ENCODE measurements around the gene STARD13.

Gene STARD13

GRCh38 chr13:33316890-33317289 is 31.3 kb upstream of the STARD13 start:
- Histone ChIP-seq H3K27me3 (ENCODE audit: insufficient read depth, insufficient read length) (no peaks in the 10 kb centered on the region), H3K9me3 (ENCODE audit: insufficient read depth, low read length) (no peaks in the 10 kb centered on the region), H3K36me3 (ENCODE audit: insufficient read depth, insufficient read length, low read length) (no peaks in the 10 kb centered on the region), H3K9ac (ENCODE audit: insufficient read length, low read depth) (no peak overlapping the region), H3K4me3 (ENCODE audit: insufficient read length, low read depth) (no peak overlapping the region), H3K4me1 (ENCODE audit: insufficient read depth, insufficient read length) (no peaks in the 10 kb centered on the region)
- DNase-seq (ENCODE audit: low read depth, low spot score) = no peak
- TF ChIP-seq SUZ12 (IDR thresholded peaks at IDR 0.05; ENCODE audit: extremely low read depth, insufficient read depth, insufficient read length) (no peak), YY1 (IDR thresholded peaks at IDR 0.05; ENCODE audit: insufficient read depth, insufficient read length) (no peak), ZNF274 (IDR thresholded peaks at IDR 0.05; ENCODE audit: low read depth, low read length) (no peak)

GRCh38 chr13:33313504-33313903 is 27.9 kb upstream of the STARD13 start:
- Histone ChIP-seq H3K27me3 (ENCODE audit: insufficient read depth, insufficient read length) (no peaks in the 10 kb centered on the region), H3K9me3 (ENCODE audit: insufficient read depth, low read length) (no peaks in the 10 kb centered on the region), H3K4me1 (ENCODE audit: insufficient read depth, insufficient read length) (no peaks in the 10 kb centered on the region), H3K36me3 (ENCODE audit: insufficient read depth, insufficient read length, low read length) (no peaks in the 10 kb centered on the region), H3K4me3 (ENCODE audit: insufficient read length, low read depth) (no peak overlapping the region), H3K9ac (ENCODE audit: insufficient read length, low read depth) (no peak overlapping the region)
- no peak for DNase-seq (ENCODE audit: low read depth, low spot score)
- TF ChIP-seq ZNF274 (IDR thresholded peaks at IDR 0.05; ENCODE audit: low read depth, low read length) (no peak), YY1 (IDR thresholded peaks at IDR 0.05; ENCODE audit: insufficient read depth, insufficient read length) (no peak), SUZ12 (IDR thresholded peaks at IDR 0.05; ENCODE audit: extremely low read depth, insufficient read depth, insufficient read length) (no peak)

- Histone ChIP-seq H3K36me3 (ENCODE audit: insufficient read depth, insufficient read length, low read length) (no peaks in the 10 kb centered on the region), H3K9ac (ENCODE audit: insufficient read length, low read depth) (no peak overlapping the region), H3K4me1 (ENCODE audit: insufficient read depth, insufficient read length) (no peaks in the 10 kb centered on the region), H3K9me3 (ENCODE audit: insufficient read depth, low read length) (no peaks in the 10 kb centered on the region), H3K4me3 (ENCODE audit: insufficient read length, low read depth) (no peak overlapping the region), H3K27me3 (ENCODE audit: insufficient read depth, insufficient read length) (no peaks in the 10 kb centered on the region)
- TF ChIP-seq YY1 (IDR thresholded peaks at IDR 0.05; ENCODE audit: insufficient read depth, insufficient read length) (no peak), ZNF274 (IDR thresholded peaks at IDR 0.05; ENCODE audit: low read depth, low read length) (no peak), SUZ12 (IDR thresholded peaks at IDR 0.05; ENCODE audit: extremely low read depth, insufficient read depth, insufficient read length) (no peak)
- DNase-seq (ENCODE audit: low read depth, low spot score) = no peak
These were observed 27.3 kb upstream of the STARD13 start for GRCh38 chr13:33312861-33313212.

DNA sequence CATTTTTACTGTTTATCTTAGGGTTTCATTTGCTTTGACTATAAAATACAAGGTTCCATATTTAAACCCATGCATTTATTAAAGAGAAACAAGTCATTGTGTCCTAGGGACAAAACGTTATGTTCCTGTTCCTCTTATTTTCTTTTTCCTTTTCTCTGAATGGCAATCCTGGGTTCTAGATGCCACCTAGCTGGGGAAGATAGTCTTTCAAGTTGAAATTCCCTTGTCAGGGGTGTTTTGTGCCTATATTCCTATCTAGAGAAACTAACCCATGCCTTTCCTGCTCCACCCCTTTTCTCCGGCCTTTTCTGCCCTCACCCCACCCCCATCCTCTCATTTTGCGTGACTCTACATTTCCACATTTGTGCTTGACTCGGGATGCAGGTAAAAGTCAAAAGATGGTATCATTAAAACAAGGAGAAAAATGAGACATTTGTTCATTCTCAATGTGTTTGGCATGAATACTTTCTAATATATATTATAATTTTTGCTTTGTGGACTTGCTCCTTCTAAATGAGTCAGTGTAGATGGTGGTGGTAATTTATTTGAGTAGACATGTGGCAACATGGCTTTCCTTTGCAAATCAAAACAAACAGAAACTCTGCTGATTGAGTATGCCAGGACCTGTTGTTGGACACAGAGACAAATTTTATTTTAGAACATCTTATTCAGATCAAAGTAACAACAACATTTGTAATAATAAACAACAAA is 26.8 kb upstream of the STARD13 start:
- Histone ChIP-seq H3K4me1 (ENCODE audit: insufficient read depth, insufficient read length) (no peaks in the 10 kb centered on the region), H3K9ac (ENCODE audit: insufficient read length, low read depth) (no peak overlapping the region), H3K9me3 (ENCODE audit: insufficient read depth, low read length) (no peaks in the 10 kb centered on the region), H3K4me3 (ENCODE audit: insufficient read length, low read depth) (no peak overlapping the region), H3K36me3 (ENCODE audit: insufficient read depth, insufficient read length, low read length) (no peaks in the 10 kb centered on the region), H3K27me3 (ENCODE audit: insufficient read depth, insufficient read length) (no peaks in the 10 kb centered on the region)
- TF ChIP-seq SUZ12 (IDR thresholded peaks at IDR 0.05; ENCODE audit: extremely low read depth, insufficient read depth, insufficient read length) (no peak), YY1 (IDR thresholded peaks at IDR 0.05; ENCODE audit: insufficient read depth, insufficient read length) (no peak), ZNF274 (IDR thresholded peaks at IDR 0.05; ENCODE audit: low read depth, low read length) (no peak)
- DNase-seq (ENCODE audit: low read depth, low spot score) = no peak

DNA sequence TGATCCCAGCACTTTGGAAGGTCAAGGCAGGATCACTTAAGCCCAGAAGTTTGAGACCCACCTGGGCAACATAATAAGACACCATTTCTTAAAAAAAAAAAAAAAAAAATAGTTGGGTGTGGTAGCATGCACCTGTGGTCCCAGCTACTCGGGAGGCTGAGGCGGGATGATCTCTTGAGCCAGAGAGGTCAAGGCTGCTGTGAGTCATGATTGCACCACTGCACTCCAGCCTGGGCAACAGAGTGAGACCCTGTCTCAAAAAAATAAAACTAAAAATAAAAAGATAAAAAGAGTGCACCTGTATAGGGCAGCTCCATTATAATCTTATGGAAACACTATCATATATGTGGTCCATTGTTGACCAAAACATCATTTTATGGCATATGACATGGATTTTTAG is 25.5 kb upstream of the STARD13 start:
- Histone ChIP-seq H3K9me3 (ENCODE audit: insufficient read depth, low read length) (no peaks in the 10 kb centered on the region), H3K9ac (ENCODE audit: insufficient read length, low read depth) (no peak overlapping the region), H3K4me1 (ENCODE audit: insufficient read depth, insufficient read length) (no peaks in the 10 kb centered on the region), H3K36me3 (ENCODE audit: insufficient read depth, insufficient read length, low read length) (no peaks in the 10 kb centered on the region), H3K27me3 (ENCODE audit: insufficient read depth, insufficient read length) (no peaks in the 10 kb centered on the region), H3K4me3 (ENCODE audit: insufficient read length, low read depth) (no peak overlapping the region)
- no peak for TF ChIP-seq SUZ12 (IDR thresholded peaks at IDR 0.05; ENCODE audit: extremely low read depth, insufficient read depth, insufficient read length)
- TF ChIP-seq YY1 (IDR thresholded peaks at IDR 0.05; ENCODE audit: insufficient read depth, insufficient read length) = no peak
- no peak for TF ChIP-seq ZNF274 (IDR thresholded peaks at IDR 0.05; ENCODE audit: low read depth, low read length)
- DNase-seq (ENCODE audit: low read depth, low spot score) = no peak

DNA sequence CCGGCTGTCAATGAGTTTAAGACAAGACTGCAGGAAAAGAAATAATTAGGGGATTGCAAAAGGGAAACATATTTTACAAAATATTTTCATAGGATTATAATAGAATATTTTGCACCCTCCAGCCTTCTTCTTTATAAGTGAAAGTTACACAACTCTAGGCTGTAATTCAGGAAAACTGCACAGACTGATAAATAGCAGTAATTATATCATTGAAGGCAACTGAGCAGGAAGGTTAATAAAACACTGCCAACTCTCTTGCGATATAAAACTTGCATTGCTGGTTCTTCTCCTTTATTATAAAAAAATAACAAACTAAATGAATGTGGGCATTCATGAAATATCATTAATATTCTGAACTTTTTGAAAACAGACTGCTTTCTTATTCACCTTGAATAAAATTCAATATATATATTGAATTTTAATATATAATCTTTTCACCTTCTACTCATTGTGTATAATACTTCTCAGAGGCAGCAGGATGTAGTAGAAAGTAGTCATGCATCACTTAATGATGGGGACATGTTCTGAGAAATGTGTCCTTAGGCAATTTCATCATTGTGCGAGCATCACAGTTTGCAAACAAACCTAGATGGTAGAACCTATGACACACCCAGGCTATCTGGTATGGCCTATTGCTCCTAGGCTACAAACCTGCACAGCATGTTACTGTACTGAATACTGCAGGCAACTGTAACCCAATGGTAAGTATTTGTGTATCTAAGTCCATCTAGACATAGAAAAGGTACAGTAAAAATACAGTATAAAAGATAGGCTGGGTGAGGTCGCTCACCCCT is 24.9 kb upstream of the STARD13 start:
- DNase-seq (ENCODE audit: low read depth, low spot score) = no peak

GRCh38 chr13:33308863-33309262 is 23.3 kb upstream of the STARD13 start:
- Histone ChIP-seq H3K27me3 (ENCODE audit: insufficient read depth, insufficient read length) (no peaks in the 10 kb centered on the region), H3K9me3 (ENCODE audit: insufficient read depth, low read length) (no peaks in the 10 kb centered on the region), H3K36me3 (ENCODE audit: insufficient read depth, insufficient read length, low read length) (no peaks in the 10 kb centered on the region), H3K4me1 (ENCODE audit: insufficient read depth, insufficient read length) (no peaks in the 10 kb centered on the region), H3K4me3 (ENCODE audit: insufficient read length, low read depth) (no peak overlapping the region), H3K9ac (ENCODE audit: insufficient read length, low read depth) (no peak overlapping the region)
- TF ChIP-seq ZNF274 (IDR thresholded peaks at IDR 0.05; ENCODE audit: low read depth, low read length) = no peak
- TF ChIP-seq YY1 (IDR thresholded peaks at IDR 0.05; ENCODE audit: insufficient read depth, insufficient read length) = no peak
- TF ChIP-seq SUZ12 (IDR thresholded peaks at IDR 0.05; ENCODE audit: extremely low read depth, insufficient read depth, insufficient read length) = no peak
- no peak for DNase-seq (ENCODE audit: low read depth, low spot score)

More for the DNA sequence above, 24.9 kb upstream of the STARD13 start:
- H3K9ac ChIP-seq (ENCODE audit: insufficient read length, low read depth) = no peak overlapping the region
- no peak overlapping the region for H3K4me3 ChIP-seq (ENCODE audit: insufficient read length, low read depth)
- no peaks in the 10 kb centered on the region for H3K36me3 ChIP-seq (ENCODE audit: insufficient read depth, insufficient read length, low read length)
- H3K27me3 ChIP-seq (ENCODE audit: insufficient read depth, insufficient read length) = no peaks in the 10 kb centered on the region
- no peaks in the 10 kb centered on the region for H3K9me3 ChIP-seq (ENCODE audit: insufficient read depth, low read length)
- no peaks in the 10 kb centered on the region for H3K4me1 ChIP-seq (ENCODE audit: insufficient read depth, insufficient read length)
- TF ChIP-seq ZNF274 (IDR thresholded peaks at IDR 0.05; ENCODE audit: low read depth, low read length) = no peak
- TF ChIP-seq YY1 (IDR thresholded peaks at IDR 0.05; ENCODE audit: insufficient read depth, insufficient read length) = no peak
- no peak for TF ChIP-seq SUZ12 (IDR thresholded peaks at IDR 0.05; ENCODE audit: extremely low read depth, insufficient read depth, insufficient read length)

Data from NT2/D1 (cell line).